GM21619 (cell line): ENCODE results near the gene OPN3.

Experiments used
- ATAC-seq: cut with Tn5 transposase; IDR thresholded peaks from one replicate; pipeline ENCODE4 v1.9.1; 2021; ENCODE audit not compliant: unreplicated experiment

OPN3 gene

DNA sequence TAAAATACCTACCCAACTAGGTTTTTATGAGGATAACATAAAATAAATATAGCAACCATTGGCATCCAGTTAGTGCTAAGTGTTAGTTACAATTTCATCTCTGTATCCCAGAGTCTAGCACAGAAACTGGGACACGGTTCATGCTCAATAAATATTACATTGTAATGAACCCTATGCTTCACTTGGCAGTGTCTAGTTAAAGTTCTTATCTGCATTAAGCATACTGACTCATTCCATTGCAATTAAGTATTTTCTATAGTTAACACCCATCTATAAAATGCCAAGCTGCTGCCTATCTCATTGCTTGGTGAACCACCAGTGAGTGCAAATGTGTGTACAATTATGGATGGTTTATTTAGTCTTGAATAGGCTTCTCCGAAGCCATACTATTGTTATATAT, 15.2 kb downstream of the OPN3 start:
- ATAC-seq, result no peak

DNA sequence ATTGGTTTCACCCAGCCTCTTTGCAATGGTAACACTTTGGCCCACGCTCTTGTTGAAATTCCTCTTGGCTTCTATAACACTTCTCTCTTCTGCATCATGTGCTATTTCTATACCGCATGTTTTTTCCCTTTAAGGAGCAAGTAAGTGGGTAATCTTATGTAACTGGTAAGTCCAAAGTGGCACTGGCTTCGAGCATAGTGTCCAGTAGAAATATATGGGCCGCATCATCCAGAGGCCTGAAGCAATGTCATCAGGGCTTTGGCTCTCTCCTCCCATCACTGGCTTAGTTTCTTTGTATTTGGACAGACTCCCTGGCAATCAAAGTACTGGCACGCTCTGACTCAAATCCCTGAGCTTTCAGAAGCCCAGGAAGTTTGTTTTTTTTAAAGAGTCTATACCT, 17.5 kb downstream of the OPN3 start:
- ATAC-seq, result no peak

GRCh38 chr1:241617426-241617825, 22.7 kb downstream of the OPN3 start:
- ATAC-seq, result no peak

GRCh38 chr1:241615043-241615974, 24.9 kb downstream of the OPN3 start:
- no peak for ATAC-seq

DNA sequence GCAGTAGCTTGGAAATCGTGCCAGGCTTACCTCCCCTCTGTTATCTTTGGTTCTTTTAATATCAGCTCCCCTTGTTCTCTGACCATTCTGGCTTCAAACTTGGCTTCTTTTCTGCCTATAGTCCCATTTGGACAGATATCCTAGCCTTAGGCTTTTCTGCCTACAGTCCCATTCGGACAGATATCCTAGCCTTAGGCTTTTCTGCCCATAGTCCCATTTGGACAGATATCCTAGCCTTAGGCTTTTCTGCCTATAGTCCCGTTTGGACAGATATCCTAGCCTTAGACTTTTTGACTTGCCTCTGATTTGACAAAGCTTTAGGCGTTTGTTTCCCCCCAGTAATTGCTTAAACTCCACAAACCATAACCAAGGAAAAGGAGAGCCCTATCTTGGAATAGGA, 25.6 kb downstream of the OPN3 start:
- ATAC-seq, result no peak

GRCh38 chr1:241614144-241614543, 26.0 kb downstream of the OPN3 start:
- ATAC-seq, result no peak

GRCh38 chr1:241612533-241613477, 27.4 kb downstream of the OPN3 start:
- no peak for ATAC-seq

- no peak for ATAC-seq
These were observed 28.4 kb downstream of the OPN3 start for GRCh38 chr1:241611736-241612135.

GRCh38 chr1:241611063-241611462, 29.1 kb downstream of the OPN3 start:
- ATAC-seq, result peak; percentile 88

GRCh38 chr1:241610056-241610815, 29.9 kb downstream of the OPN3 start:
- no peak for ATAC-seq

- no peak for ATAC-seq
These were observed 31.7 kb downstream of the OPN3 start for GRCh38 chr1:241608379-241609033.

DNA sequence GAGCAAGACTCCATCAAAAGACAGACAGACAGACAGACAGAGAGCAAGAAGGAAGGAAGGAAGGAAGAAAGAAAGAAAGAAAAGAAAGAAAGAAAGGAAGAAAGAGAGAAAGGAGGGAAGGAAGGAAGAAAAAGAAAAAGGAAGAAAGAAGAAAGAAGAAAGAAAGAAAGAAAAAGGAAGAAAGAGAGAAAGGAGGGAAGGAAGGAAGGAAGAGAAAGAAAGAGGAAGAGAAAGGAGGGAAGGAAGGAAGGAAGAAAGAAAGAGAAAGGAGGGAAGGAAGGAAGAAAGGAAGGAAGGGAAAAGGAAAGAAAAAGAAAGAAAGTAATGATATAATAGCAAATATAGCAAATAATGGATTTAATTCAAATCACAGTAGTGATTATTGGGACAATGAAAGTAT, 32.7 kb downstream of the OPN3 start:
- no peak for ATAC-seq

GRCh38 chr1:241606544-241606943, 33.6 kb downstream of the OPN3 start:
- ATAC-seq, result no peak

GRCh38 chr1:241605146-241605805, 34.9 kb downstream of the OPN3 start:
- ATAC-seq, result no peak

DNA sequence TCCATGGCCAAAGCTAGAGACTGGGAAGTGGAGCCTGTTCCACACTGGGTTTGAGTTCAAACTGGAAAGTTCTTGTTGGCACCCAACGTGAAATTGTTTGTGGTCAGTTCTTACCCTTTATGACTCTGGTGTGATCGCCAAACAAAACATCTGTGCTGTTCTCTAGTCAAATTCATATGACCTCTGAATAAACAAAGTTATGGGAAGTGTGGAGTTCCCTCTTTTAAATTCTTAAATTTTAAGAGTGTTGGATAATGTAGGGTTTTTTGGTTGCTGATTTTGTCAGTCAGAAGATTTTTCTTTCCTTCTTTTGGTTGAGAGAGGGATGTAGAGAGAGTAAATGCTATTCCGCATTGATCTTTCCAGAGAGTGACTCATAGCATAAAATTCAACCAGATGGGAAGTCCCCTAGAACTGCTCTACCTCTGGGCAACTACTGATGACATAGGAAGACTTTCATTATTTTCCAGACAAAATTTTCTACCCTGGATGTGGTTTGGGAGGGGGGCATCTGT, 36.4 kb downstream of the OPN3 start:
- no peak for ATAC-seq

DNA sequence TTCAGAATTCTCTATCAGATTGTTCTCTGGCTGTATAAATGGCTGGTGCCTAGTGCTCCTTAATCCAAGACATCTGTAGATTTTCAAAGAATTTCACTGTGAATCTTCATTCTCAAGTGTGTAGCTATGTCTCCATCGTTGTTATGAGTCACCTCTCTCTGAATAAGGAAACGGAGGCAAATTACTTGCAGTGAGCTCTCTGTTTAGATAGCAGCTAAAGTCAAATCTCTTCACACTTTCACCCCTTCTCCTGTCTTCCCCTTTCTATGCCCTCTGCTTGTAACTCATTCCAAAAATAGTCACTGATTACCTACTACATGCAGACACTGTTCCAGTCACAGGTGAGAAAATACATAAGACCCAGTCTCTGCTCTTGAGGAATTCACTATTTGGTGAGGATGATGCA, 39.7 kb downstream of the OPN3 start:
- peak; percentile 92 for ATAC-seq

DNA sequence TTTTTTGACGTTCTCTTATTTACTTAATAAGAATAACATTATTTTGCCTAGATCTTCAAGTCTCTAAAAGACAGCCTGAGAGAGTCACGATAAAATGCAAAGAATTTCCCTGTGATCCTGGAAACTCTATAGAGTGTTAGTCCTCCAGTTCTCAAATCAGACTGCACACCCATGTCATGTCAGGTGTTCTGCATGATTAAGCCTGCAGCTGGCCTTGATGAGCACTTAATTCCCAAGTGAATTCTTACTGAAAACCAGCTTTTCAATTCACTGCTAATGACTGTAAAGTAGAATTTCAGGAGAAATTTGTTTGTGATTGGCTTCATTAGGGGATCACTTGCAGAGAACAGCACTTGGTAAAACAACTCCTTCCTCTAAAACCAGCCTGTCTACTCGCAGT, 41.9 kb downstream of the OPN3 start:
- peak; percentile 43 for ATAC-seq

- no peak for ATAC-seq
These were observed 43.5 kb downstream of the OPN3 start for GRCh38 chr1:241596633-241597032.

DNA sequence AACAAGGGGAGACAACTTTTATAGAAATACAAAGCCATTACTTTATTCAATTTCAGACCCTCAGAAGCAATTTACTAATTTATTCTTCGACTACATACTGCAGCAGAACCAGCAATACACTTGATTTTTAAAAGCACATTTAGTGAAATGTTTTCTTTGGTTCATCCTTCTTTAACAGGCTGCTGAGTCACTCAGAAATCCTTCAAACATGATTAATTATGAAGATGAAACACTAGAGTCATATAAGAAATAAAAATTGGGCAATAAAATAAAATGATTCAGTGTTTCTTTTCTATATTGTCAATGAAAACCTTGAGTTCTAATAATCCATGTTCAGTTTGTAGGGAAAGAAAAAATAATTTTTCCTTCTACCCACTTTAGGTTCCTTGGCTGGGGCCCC, 47.0 kb downstream of the OPN3 start:
- no peak for ATAC-seq
